Stimulated activated CD4-positive, alpha-beta T cell treated with anti-CD3 and anti-CD28 coated beads, Interleukin-1b, Interleukin-23, amount 100 ng/mL, for 48 hours (primary cell): ENCODE results near the gene PTPRN2.
"Not testable (repeated sequence)": the region's sequence is repeated elsewhere in the genome, so short reads cannot be mapped to it uniquely, and the experiment has no call there.

Experiments used
- DNase-seq: peaks from one replicate; pipeline ENCODE4 v3.0.0-alpha.2; 2020

PTPRN2 gene

GRCh38 chr7:158285383-158285770 is 302.2 kb downstream of the PTPRN2 start:
- no peak for DNase-seq

GRCh38 chr7:158284617-158285382 is 302.8 kb downstream of the PTPRN2 start:
- DNase-seq = no peak

DNA sequence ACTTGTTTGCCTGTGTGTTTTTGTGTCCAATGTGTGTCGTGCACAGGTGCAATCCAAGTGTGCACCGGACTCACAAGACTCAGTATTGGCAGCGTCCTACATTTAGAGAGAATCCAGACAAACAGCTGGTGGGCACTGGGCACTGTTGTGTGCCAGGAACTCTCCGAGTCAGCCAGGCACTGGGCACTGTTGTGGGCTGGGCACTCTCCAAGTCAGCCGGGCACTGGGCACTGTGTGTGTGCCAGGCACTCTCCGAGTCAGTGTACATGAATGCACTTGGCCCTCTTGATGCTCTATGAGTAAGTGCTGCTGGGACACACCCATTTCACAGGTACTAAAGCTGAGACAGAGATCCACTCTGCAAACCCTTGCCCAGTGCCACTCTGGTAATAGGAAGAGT is 303.5 kb downstream of the PTPRN2 start:
- DNase-seq = no peak

GRCh38 chr7:158283016-158283974 is 304.3 kb downstream of the PTPRN2 start:
- DNase-seq = no peak

DNA sequence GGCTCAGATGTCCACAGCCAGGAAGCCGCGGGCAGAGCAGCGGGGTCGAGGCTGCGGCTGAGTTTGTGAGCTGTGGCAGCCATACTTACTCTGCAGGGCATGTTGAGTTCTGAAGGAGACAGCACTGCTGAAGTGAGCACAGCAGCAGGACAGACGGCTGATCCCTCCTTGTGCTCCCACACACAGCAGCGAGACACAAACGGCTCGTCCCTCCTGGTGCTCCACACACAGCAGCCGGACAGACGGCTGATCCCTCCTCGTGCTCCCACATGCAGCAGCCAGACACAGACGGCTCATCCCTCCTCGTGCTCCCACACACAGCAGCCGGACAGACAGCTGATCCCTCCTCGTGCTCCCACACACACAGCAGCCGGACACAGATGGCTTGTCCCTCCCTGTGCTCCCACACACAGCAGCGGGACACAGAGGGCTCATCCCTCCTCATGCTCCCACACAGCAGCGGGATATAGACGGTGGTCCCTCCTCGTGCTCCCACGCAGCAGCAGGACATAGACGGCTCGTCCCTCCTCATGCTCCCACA is 305.1 kb downstream of the PTPRN2 start:
- DNase-seq = no peak

GRCh38 chr7:158281441-158281840 is 306.2 kb downstream of the PTPRN2 start:
- DNase-seq = no peak

DNA sequence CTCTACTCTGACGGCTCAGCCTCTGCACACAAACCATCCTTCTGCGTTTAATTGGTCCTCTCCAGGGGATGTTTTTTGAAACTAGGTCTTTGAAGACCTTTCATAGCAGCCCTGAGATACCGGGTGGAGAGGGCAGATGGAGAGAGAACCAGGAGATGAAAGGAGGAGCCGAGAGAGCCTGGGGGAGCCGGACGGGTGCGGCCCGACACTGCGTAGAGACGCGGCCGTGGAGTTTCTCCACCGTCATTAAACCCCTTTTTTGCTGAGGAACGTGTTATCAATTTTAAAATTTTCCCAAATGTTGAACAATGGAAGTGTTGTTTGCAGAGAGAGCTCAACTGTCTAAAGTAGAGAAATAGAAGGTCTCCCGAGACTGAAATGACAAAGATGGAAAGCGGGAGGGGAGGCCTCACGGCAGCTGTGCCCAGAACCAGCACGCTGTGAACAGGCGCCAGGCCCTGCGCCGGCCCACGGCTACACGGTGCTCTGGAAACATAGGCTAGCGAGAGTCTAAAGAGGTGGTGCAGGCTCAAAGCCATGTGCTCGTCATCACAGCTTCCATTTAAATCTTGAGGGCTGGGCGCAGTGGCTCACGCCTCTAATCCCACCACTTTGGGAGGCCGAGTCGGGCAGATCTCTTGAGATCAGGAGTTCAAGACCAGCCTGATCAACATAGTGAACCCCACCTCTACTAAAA is 307.0 kb downstream of the PTPRN2 start:
- DNase-seq = no peak

GRCh38 chr7:158279539-158280447 is 307.8 kb downstream of the PTPRN2 start:
- no peak for DNase-seq

- DNase-seq = no peak
Observed at GRCh38 chr7:158278745-158279320, 308.8 kb downstream of the PTPRN2 start.

GRCh38 chr7:158277219-158278141 is 310.1 kb downstream of the PTPRN2 start:
- no peak for DNase-seq

DNA sequence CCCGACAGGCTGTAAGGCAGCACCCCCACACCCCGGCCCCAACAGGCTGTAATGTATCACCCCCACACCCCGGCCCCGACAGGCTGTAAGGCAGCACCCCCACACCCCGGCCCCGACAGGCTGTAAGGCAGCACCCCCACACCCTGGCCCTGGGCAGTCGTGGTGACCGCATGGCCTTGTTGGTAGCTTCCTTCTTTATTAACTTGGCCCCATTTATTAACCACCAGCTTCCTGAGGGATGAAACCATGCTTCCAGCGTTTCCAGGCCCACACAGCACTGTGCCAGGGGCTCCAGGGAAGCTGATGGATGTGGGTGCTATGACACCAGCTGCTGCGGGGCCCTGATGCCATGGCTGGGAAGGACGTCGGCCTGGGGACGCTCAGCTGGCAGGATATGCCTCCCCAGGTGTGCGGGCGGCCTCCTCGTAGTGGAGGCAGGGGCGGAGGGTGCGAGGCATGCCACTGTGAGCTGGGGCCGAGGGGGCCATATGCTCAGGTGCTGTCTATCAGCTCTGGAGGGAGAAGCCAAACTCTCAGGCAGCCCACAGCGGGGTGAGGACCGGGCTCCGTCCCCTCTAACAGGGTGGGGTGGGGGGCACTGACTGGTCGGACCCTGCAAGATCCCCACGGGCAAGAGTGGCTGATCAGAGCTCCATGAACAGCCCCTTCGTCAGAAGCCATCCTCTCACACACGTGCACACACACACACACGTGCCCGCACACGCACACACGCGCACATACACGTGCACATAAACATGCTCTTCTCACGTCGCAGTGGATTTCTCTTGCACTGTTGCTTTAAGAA is 311.0 kb downstream of the PTPRN2 start:
- no peak for DNase-seq

DNA sequence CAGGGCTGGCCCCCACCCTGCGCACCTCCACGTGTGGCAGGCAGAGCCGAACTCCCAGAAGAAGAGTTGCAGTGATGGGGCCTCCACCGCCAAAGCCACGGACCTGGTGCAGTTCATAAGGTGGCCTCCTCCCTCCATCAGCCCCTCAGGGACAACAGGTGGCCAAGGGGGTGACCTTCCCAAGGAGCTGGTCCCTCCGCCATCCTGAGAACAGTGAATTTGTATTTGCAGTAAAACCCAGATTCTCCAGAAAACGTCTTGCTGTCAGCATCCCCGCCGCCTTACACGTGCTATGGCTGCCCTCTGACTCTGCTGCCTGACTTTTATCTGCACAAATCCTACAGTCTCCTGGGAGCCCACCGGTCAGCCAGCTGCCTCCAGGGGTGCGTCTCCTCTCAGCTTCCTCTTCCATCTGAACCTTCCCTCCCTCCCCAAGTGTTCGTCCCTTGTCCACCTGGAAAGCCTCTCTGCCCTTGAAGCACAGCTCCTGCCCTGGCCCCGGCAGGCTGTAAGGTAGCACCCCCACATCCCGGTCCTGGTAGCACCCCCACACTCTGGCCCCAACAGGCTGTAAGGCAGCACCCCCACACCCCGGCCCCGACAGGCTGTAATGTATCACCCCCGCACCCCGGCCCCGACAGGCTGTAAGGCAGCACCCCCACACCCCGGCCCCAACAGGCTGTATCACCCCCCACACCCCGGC is 311.8 kb downstream of the PTPRN2 start:
- no peak for DNase-seq

DNA sequence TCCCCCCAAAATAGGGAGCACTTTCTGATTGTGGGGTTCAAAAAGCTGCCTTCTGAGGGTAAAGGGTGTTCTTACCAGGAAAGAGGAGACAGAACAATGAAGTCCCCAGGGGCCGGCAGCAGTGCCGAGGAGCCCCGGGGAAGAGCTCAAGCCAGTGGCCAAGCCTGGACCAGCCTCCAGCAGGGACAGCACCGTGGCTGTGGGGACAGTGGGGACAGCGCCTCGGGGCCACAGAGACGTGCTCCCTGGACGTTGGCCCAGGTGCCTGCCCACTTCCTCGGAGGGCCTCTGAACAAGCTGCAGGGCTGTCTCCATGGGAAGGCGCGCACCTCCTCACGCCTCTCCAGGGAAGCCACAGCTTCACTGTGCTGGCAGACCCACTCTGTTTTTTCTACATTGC is 312.6 kb downstream of the PTPRN2 start:
- DNase-seq = no peak

DNA sequence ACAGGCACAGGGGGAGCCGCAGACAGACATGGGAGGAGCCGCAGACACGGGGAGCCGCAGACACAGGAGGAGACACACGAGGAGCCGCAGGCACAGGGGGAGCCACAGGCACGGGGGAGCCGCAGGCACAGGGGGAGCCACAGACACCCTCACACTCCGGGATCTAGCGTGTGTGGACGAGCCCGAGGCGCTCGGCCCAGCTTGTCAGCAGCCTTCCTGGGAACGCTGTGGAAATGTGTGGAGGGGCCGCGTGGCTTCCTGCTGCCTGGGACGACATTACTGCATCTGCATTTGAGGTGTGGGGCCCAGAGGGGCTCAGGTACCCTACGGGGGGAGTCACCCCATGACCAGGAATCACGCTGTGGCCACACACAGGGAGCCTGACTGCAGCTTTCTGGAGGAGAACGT is 313.2 kb downstream of the PTPRN2 start:
- no peak for DNase-seq

- DNase-seq = not testable (repeated sequence)
Observed at GRCh38 chr7:158273756-158274342, 313.8 kb downstream of the PTPRN2 start.

GRCh38 chr7:158273138-158273651 is 314.4 kb downstream of the PTPRN2 start:
- DNase-seq = no peak

DNA sequence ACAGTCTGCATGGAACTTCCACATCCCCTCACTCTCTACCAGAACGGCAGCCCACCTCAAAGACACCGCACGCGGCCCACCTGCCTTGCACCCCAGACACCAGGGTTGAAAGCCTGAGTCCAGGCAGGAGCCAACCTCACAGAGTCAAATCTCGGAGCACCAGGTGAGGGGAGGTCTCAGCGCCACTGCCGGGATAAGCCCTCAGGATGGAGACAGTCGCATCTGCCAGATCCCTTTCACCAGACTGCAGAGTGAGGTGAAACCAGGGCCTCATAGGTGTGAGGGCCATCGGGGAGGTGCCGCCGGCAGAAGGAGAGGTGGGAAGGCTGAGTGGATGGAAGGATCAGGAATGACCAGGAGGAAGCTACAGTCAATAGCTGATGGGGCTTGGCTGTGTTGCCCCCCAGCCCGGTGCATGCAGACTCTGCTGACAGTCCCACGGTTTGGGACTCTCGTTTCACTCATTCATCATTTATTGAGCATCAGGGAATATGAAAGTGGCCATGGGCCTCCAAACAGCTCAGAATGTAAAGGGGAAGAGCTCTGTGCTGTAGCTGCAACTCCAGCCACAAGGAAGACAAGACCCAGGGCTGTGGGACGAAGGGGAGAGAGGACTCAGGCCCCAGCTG is 315.0 kb downstream of the PTPRN2 start:
- DNase-seq = no peak

DNA sequence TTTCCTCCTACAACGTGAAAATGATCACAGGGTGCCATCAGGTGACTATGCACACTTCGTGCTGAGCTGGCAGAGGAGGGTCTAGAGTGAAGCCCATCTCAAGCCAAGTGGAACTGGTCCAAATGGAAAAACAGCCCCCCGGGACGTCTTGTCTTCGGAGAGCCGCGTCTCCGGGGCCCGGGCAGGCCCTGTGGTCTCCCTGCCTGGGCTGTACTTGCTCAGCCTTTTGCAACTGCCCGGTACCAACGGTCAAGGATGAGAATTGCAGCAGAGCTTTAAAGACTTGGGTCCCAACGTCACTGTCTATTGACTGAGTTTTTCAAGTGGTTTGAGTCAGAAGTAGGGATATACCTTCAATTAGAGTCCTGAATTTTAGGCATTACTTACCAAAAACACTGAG is 315.5 kb downstream of the PTPRN2 start:
- DNase-seq = no peak
